ENCODE data around the gene DNAI4.
"Not testable (repeated sequence)": the region's sequence is repeated elsewhere in the genome, so short reads cannot be mapped to it uniquely, and the experiment has no call there.

Gene DNAI4

GRCh38 chr1:66924756-66925557, at the start of gene DNAI4, which contains the start of gene MIER1:
Gene DNAI4, minus strand, starts transcription at chr1:66924856. Its CDS starts 25 bp downstream, at chr1:66924831.
Gene MIER1, plus strand, starts transcription at chr1:66924990. Its CDS starts 39 bp downstream, at chr1:66925029.
- Histone ChIP-seq H3K27ac (ENCODE audit: low read length) (peak within 1 kb of the TSS; percentile 93), H3K4me3 (ENCODE audit: low read depth in 1 of 2, low read length in 2 of 2) (peak within 1 kb of the TSS; percentile 91 to 97), H3K36me3 (ENCODE audit: control insufficient read depth in 1 of 2, insufficient read depth in 2 of 2, low read length in 2 of 2) (peaks cover 0 to 6% of the 10 kb centered on the region in 2 donors), H3K9me3 (ENCODE audit: control insufficient read depth in 1 of 2, low read length in 2 of 2) (no peaks in the 10 kb centered on the region), H3K4me1 (ENCODE audit: control insufficient read depth in 1 of 2, insufficient read depth in 2 of 2, low read length in 2 of 2) (peaks cover 13 to 27% of the 10 kb centered on the region in 2 donors), H3K27me3 (ENCODE audit: low read depth, low read length) (no peaks in the 10 kb centered on the region)

DNA sequence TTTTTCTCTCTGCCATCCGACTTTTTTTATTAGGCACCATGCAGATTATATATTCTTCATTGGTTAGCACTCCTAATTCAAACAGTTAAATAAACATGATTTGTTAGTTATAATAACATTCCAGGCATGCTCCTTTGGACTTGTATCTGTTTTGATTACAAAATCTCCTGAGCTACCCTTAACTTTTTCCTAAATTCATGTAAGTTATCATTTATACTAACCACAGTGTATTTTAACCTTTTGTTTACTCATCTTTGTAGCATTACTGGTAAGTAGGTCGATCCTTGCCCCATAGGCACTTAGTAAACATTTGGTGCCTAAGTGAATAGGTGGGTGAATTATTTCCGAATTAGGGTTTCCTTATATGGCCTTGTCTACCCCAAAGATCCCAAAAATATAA, 43.9 kb upstream of the DNAI4 start:
- H3K9me3 ChIP-seq (ENCODE audit: control insufficient read depth in 1 of 2, low read length in 2 of 2), result peaks cover 0 to 3% of the 10 kb centered on the region in 2 donors
- no peak overlapping the region for H3K4me3 ChIP-seq (ENCODE audit: low read depth in 1 of 2, low read length in 2 of 2)
- no peaks in the 10 kb centered on the region for H3K27me3 ChIP-seq (ENCODE audit: low read depth, low read length)
- peaks cover 23 to 38% of the 10 kb centered on the region in 2 donors for H3K36me3 ChIP-seq (ENCODE audit: control insufficient read depth in 1 of 2, insufficient read depth in 2 of 2, low read length in 2 of 2)
- H3K27ac ChIP-seq (ENCODE audit: low read length), result no peak overlapping the region
- peaks cover 0 to 3% of the 10 kb centered on the region in 2 donors for H3K4me1 ChIP-seq (ENCODE audit: control insufficient read depth in 1 of 2, insufficient read depth in 2 of 2, low read length in 2 of 2)

- H3K4me3 ChIP-seq (ENCODE audit: low read depth in 1 of 2, low read length in 2 of 2); H3K9me3 ChIP-seq (ENCODE audit: control insufficient read depth in 1 of 2, low read length in 2 of 2); H3K27ac ChIP-seq (ENCODE audit: low read length); H3K4me1 ChIP-seq (ENCODE audit: control insufficient read depth in 1 of 2, insufficient read depth in 2 of 2, low read length in 2 of 2); H3K27me3 ChIP-seq (ENCODE audit: low read depth, low read length): not testable (repeated sequence)
- peaks cover 27 to 39% of the 10 kb centered on the region in 2 donors for H3K36me3 ChIP-seq (ENCODE audit: control insufficient read depth in 1 of 2, insufficient read depth in 2 of 2, low read length in 2 of 2)
Measured at GRCh38 chr1:66966188-66966873, 41.7 kb upstream of the DNAI4 start.

GRCh38 chr1:66957938-66958337, 33.3 kb upstream of the DNAI4 start:
- H3K36me3 ChIP-seq (ENCODE audit: control insufficient read depth in 1 of 2, insufficient read depth in 2 of 2, low read length in 2 of 2), result peaks cover 20 to 34% of the 10 kb centered on the region in 2 donors
- H3K27ac ChIP-seq (ENCODE audit: low read length), result no peak overlapping the region
- no peaks in the 10 kb centered on the region for H3K4me1 ChIP-seq (ENCODE audit: control insufficient read depth in 1 of 2, insufficient read depth in 2 of 2, low read length in 2 of 2)
- H3K27me3 ChIP-seq (ENCODE audit: low read depth, low read length), result no peaks in the 10 kb centered on the region
- H3K4me3 ChIP-seq (ENCODE audit: low read depth in 1 of 2, low read length in 2 of 2), result no peak overlapping the region
- no peaks in the 10 kb centered on the region for H3K9me3 ChIP-seq (ENCODE audit: control insufficient read depth in 1 of 2, low read length in 2 of 2)

DNA sequence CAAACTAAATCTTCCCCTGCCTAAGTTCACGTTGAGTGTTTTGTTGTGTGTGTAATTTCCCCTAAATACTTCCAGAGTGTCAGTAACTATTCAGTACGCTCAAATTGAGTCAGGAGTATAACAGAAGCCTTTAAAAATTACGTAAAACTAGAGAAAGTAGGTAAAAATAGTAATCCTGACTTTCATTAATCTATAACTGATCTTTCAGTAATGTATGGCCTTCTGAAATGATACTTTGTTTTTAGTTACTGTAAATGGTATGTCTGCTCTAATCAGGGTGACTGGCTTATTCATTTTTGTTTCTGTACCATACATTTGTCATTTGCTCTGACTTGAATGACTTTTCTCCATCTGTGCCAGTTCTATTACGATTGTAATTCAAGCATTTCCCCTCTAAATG, 29.6 kb upstream of the DNAI4 start:
- Histone ChIP-seq H3K27me3 (ENCODE audit: low read depth, low read length) (no peaks in the 10 kb centered on the region), H3K36me3 (ENCODE audit: control insufficient read depth in 1 of 2, insufficient read depth in 2 of 2, low read length in 2 of 2) (peaks cover 19 to 37% of the 10 kb centered on the region in 2 donors), H3K9me3 (ENCODE audit: control insufficient read depth in 1 of 2, low read length in 2 of 2) (no peaks in the 10 kb centered on the region), H3K27ac (ENCODE audit: low read length) (no peak overlapping the region), H3K4me1 (ENCODE audit: control insufficient read depth in 1 of 2, insufficient read depth in 2 of 2, low read length in 2 of 2) (no peaks in the 10 kb centered on the region), H3K4me3 (ENCODE audit: low read depth in 1 of 2, low read length in 2 of 2) (no peak overlapping the region)

GRCh38 chr1:66951513-66951912, 26.9 kb upstream of the DNAI4 start:
- H3K27ac ChIP-seq (ENCODE audit: low read length), result no peak overlapping the region
- no peaks in the 10 kb centered on the region for H3K9me3 ChIP-seq (ENCODE audit: control insufficient read depth in 1 of 2, low read length in 2 of 2)
- peaks cover 0 to 8% of the 10 kb centered on the region in 2 donors for H3K4me1 ChIP-seq (ENCODE audit: control insufficient read depth in 1 of 2, insufficient read depth in 2 of 2, low read length in 2 of 2)
- peaks cover 32 to 45% of the 10 kb centered on the region in 2 donors for H3K36me3 ChIP-seq (ENCODE audit: control insufficient read depth in 1 of 2, insufficient read depth in 2 of 2, low read length in 2 of 2)
- no peaks in the 10 kb centered on the region for H3K27me3 ChIP-seq (ENCODE audit: low read depth, low read length)
- H3K4me3 ChIP-seq (ENCODE audit: low read depth in 1 of 2, low read length in 2 of 2), result no peak overlapping the region

DNA sequence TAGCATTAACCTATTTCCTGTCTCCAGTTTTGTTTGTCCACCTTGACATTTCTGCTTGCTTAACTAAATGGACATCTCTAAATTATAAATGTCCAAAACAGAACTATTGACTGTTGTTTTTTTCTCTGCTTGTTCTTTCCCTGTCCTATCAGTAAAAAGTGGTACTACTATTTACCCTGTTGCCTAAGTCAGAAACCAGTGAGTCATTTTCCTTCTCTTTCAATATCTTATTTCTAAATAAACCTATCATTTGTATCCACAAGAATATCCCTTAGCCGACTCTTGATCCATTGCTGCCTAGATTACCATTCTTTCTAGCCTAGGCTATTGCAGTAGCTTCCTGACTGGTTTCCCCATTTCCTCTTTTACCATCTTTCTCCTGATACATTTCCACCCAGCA, 22.6 kb upstream of the DNAI4 start:
- Histone ChIP-seq H3K27me3 (ENCODE audit: low read depth, low read length) (no peaks in the 10 kb centered on the region), H3K36me3 (ENCODE audit: control insufficient read depth in 1 of 2, insufficient read depth in 2 of 2, low read length in 2 of 2) (peaks cover 31 to 35% of the 10 kb centered on the region in 2 donors), H3K27ac (ENCODE audit: low read length) (no peak overlapping the region), H3K4me1 (ENCODE audit: control insufficient read depth in 1 of 2, insufficient read depth in 2 of 2, low read length in 2 of 2) (peaks cover 0 to 21% of the 10 kb centered on the region in 2 donors), H3K9me3 (ENCODE audit: control insufficient read depth in 1 of 2, low read length in 2 of 2) (no peaks in the 10 kb centered on the region), H3K4me3 (ENCODE audit: low read depth in 1 of 2, low read length in 2 of 2) (no peak overlapping the region)

- H3K4me3 ChIP-seq (ENCODE audit: low read depth in 1 of 2, low read length in 2 of 2), result no peak overlapping the region
- no peaks in the 10 kb centered on the region for H3K9me3 ChIP-seq (ENCODE audit: control insufficient read depth in 1 of 2, low read length in 2 of 2)
- H3K4me1 ChIP-seq (ENCODE audit: control insufficient read depth in 1 of 2, insufficient read depth in 2 of 2, low read length in 2 of 2), result peaks cover 0 to 29% of the 10 kb centered on the region in 2 donors
- H3K27me3 ChIP-seq (ENCODE audit: low read depth, low read length), result no peaks in the 10 kb centered on the region
- H3K27ac ChIP-seq (ENCODE audit: low read length), result no peak overlapping the region
- H3K36me3 ChIP-seq (ENCODE audit: control insufficient read depth in 1 of 2, insufficient read depth in 2 of 2, low read length in 2 of 2), result peaks cover 21 to 27% of the 10 kb centered on the region in 2 donors
Measured at GRCh38 chr1:66945316-66945715, 20.7 kb upstream of the DNAI4 start.

GRCh38 chr1:66944330-66945274, 19.9 kb upstream of the DNAI4 start:
- H3K36me3 ChIP-seq (ENCODE audit: control insufficient read depth in 1 of 2, insufficient read depth in 2 of 2, low read length in 2 of 2), result peaks cover 21 to 26% of the 10 kb centered on the region in 2 donors
- H3K9me3 ChIP-seq (ENCODE audit: control insufficient read depth in 1 of 2, low read length in 2 of 2), result no peaks in the 10 kb centered on the region
- peak overlapping the region; percentile 47 for H3K27ac ChIP-seq (ENCODE audit: low read length)
- H3K27me3 ChIP-seq (ENCODE audit: low read depth, low read length), result no peaks in the 10 kb centered on the region
- H3K4me3 ChIP-seq (ENCODE audit: low read depth in 1 of 2, low read length in 2 of 2), result no peak overlapping the region
- H3K4me1 ChIP-seq (ENCODE audit: control insufficient read depth in 1 of 2, insufficient read depth in 2 of 2, low read length in 2 of 2), result peaks cover 0 to 35% of the 10 kb centered on the region in 2 donors

- Histone ChIP-seq H3K36me3 (ENCODE audit: control insufficient read depth in 1 of 2, insufficient read depth in 2 of 2, low read length in 2 of 2) (peaks cover 17 to 21% of the 10 kb centered on the region in 2 donors), H3K4me3 (ENCODE audit: low read depth in 1 of 2, low read length in 2 of 2) (no peak overlapping the region), H3K9me3 (ENCODE audit: control insufficient read depth in 1 of 2, low read length in 2 of 2) (no peaks in the 10 kb centered on the region), H3K27ac (ENCODE audit: low read length) (peak overlapping the region; percentile 47), H3K27me3 (ENCODE audit: low read depth, low read length) (no peaks in the 10 kb centered on the region), H3K4me1 (ENCODE audit: control insufficient read depth in 1 of 2, insufficient read depth in 2 of 2, low read length in 2 of 2) (peaks cover 0 to 34% of the 10 kb centered on the region in 2 donors)
Measured at GRCh38 chr1:66943361-66943969, 18.8 kb upstream of the DNAI4 start.
